ENCODE measurements around the gene MED12L. TPM values are rescaled to one million over a fixed set of nuclear protein-coding genes. Genes with fewer than 3 reads are reported as not detected.
"Not testable (repeated sequence)": the region's sequence is repeated elsewhere in the genome, so short reads cannot be mapped to it uniquely, and the experiment has no call there.

The MED12L gene
- total RNA-seq, 2 experiments from 2014 or later, result 2.9 to 3.4 TPM

DNA sequence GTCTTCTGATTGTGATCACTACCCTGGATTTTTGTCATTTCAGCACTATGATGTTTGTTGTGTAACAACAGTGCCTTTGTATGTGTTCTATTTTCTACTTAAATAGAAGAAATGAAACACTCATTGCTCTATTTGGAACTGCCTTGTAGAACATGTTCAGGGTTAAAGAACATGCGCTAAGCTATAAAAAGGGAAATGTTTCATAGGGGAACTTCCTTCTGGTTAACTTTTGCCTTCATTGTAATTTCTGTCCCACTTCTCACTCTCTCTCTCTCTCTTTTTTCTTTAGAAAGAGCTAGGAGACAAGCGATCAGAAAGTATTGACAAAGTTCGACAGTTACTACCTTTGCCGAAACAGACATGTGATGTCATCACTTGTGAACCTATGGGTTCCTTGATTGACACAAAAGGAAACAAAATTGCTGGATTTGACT is 299.3 kb downstream of the MED12L start, which contains the start of gene P2RY12:
Gene P2RY12, minus strand, starts transcription at position 13 of the 434 bp plus-strand sequence. CDS start 45,908 bp downstream, outside the sequence.
- H3K4me3 Mint-ChIP-seq, result no peak within 1 kb of the TSS
- CTCF ChIA-PET, result no interaction called here

DNA sequence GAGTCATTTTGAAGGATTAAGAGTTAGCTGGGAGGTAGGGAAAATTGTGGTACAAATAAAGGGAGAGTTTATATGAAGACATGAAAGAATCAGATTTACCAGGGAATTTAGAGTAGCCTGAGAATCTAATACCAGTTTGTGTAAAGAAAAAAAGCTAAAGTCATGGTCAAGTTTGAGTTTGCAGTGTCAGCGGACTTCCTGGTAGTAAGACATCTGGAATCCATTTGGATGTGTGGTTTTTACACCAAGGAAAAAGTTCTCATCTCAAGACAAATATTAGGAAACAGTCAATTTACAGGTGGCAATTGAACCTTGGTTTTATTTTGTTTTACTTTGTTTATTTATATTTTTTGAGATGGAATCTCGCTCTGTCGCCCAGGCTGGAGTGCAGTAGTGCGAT is 300.6 kb downstream of the MED12L start:
- CTCF ChIA-PET, result no interaction called here

More for the DNA sequence above, 299.3 kb downstream of the MED12L start, which contains the start of gene P2RY12:
- no peak for DNase-seq
- POLR2A ChIA-PET, result no interaction called here
- intact Hi-C loops (cut with micrococcal nuclease), result no loop called here
- no peak within 1 kb of the TSS for H3K27ac Mint-ChIP-seq
- peaks cover 4% of the 10 kb centered on the region for H3K4me1 Mint-ChIP-seq (ENCODE audit: low read depth)
- H3K27me3 Mint-ChIP-seq, result no peaks in the 10 kb centered on the region
- no peak for ATAC-seq
- H3K9me3 Mint-ChIP-seq, result no peaks in the 10 kb centered on the region
- TF ChIP-seq, protein P1, sequence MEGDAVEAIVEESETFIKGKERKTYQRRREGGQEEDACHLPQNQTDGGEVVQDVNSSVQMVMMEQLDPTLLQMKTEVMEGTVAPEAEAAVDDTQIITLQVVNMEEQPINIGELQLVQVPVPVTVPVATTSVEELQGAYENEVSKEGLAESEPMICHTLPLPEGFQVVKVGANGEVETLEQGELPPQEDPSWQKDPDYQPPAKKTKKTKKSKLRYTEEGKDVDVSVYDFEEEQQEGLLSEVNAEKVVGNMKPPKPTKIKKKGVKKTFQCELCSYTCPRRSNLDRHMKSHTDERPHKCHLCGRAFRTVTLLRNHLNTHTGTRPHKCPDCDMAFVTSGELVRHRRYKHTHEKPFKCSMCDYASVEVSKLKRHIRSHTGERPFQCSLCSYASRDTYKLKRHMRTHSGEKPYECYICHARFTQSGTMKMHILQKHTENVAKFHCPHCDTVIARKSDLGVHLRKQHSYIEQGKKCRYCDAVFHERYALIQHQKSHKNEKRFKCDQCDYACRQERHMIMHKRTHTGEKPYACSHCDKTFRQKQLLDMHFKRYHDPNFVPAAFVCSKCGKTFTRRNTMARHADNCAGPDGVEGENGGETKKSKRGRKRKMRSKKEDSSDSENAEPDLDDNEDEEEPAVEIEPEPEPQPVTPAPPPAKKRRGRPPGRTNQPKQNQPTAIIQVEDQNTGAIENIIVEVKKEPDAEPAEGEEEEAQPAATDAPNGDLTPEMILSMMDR (IDR thresholded peaks at IDR 0.05), result no peak
- H3K36me3 Mint-ChIP-seq (ENCODE audit: low read depth), result no peaks in the 10 kb centered on the region

DNA sequence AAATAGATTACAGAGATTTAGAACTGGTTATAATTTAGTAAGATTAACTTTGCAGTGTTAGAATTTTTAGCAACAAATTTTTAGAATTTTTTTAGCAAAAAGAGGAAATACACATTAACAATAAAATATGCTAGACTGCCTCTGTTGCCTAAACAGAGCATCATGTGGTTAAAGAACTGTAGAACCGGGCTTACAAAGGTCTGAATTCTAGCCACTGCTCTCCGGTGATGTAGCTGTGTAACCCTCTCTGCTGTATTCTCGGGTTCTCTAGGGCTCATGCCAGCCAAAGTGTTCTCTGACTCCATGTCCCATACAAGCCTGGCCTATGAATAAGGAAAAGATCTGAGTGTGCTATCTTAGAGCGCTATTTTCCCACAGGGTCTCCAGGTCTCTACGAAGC is 302.0 kb downstream of the MED12L start:
- Mint-ChIP-seq H3K36me3 (ENCODE audit: low read depth) (no peaks in the 10 kb centered on the region), H3K9me3 (no peaks in the 10 kb centered on the region), H3K27me3 (no peaks in the 10 kb centered on the region), H3K4me1 (ENCODE audit: low read depth) (peaks cover 4% of the 10 kb centered on the region), H3K4me3 (no peak overlapping the region), H3K27ac (no peak overlapping the region)
- TF ChIP-seq, protein P1 (IDR thresholded peaks at IDR 0.05), result no peak
- ATAC-seq (no peak), DNase-seq (no peak)
- ChIA-PET POLR2A (no interaction called here), CTCF (interaction anchor here (1.2 kb wide), 1 partner anchor 214 kb away, joined by 3 read pairs; no protein-coding TSS in a partner anchor)
- intact Hi-C loops (cut with micrococcal nuclease), result no loop called here

More for the DNA sequence above, 300.6 kb downstream of the MED12L start:
- intact Hi-C loops (cut with micrococcal nuclease), result no loop called here
- H3K36me3 Mint-ChIP-seq (ENCODE audit: low read depth), result no peaks in the 10 kb centered on the region
- H3K4me1 Mint-ChIP-seq (ENCODE audit: low read depth), result peaks cover 4% of the 10 kb centered on the region
- H3K27ac Mint-ChIP-seq, result no peak overlapping the region
- TF ChIP-seq, protein P1 (IDR thresholded peaks at IDR 0.05), result no peak
- DNase-seq (no peak), ATAC-seq (no peak)
- POLR2A ChIA-PET, result no interaction called here
- no peaks in the 10 kb centered on the region for H3K27me3 Mint-ChIP-seq
- no peak overlapping the region for H3K4me3 Mint-ChIP-seq
- H3K9me3 Mint-ChIP-seq, result no peaks in the 10 kb centered on the region

DNA sequence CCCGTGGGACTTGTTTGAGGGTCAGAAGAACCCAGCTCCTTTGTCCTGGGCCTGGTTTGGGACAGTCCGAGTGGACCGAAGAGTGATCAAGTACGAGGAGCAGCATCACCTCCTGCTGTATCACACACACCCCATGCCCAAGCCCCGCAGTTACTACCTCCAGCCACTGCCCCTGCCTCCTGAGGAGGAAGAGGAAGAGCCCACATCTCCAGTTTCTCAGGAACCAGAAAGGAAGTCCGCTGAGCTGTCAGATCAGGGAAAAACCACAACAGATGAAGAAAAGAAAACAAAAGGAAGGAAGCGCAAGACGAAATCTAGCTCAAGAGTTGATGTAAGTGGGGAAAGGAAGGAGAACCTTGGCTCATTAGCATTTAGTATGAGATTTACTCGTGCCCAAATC is 302.4 kb downstream of the MED12L start:
- H3K27me3 Mint-ChIP-seq, result no peaks in the 10 kb centered on the region
- no peak overlapping the region for H3K4me3 Mint-ChIP-seq
- peaks cover 4% of the 10 kb centered on the region for H3K4me1 Mint-ChIP-seq (ENCODE audit: low read depth)
- intact Hi-C loops (cut with micrococcal nuclease), result no loop called here
- POLR2A ChIA-PET, result no interaction called here
- DNase-seq (no peak), ATAC-seq (no peak)
- TF ChIP-seq, protein P1 (IDR thresholded peaks at IDR 0.05), result no peak
- no peak overlapping the region for H3K27ac Mint-ChIP-seq
- H3K9me3 Mint-ChIP-seq, result no peaks in the 10 kb centered on the region
- CTCF ChIA-PET, result interaction anchor here (1.2 kb wide), 1 partner anchor 214 kb away, joined by 3 read pairs; no protein-coding TSS in a partner anchor
- no peaks in the 10 kb centered on the region for H3K36me3 Mint-ChIP-seq (ENCODE audit: low read depth)

DNA sequence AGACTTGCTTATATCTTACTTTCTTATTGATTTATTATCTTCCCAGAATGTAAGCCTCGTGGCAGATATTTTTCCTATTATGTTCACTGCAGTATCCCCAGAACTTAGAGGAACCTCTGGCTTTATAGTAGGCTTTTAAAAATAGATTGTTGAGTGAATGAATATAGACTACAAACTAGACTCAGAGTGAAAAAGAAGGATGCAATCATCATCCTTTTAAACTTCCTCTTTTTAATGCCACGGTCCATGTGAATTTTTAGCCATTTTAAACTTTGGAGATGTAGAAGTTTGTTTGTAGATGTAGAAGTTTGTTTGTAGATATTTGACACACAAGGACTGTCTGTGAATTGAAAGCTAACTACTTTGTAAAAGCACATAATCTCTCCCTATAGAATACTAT is 306.3 kb downstream of the MED12L start:
- H3K9me3 Mint-ChIP-seq, result no peaks in the 10 kb centered on the region
- H3K4me1 Mint-ChIP-seq (ENCODE audit: low read depth), result no peaks in the 10 kb centered on the region
- CTCF ChIA-PET, result interaction anchor here (0.6 kb wide), 1 partner anchor 39 kb away, joined by 3 read pairs; no protein-coding TSS in a partner anchor
- no peak overlapping the region for H3K4me3 Mint-ChIP-seq
- no peak for DNase-seq
- H3K36me3 Mint-ChIP-seq (ENCODE audit: low read depth), result no peaks in the 10 kb centered on the region
- no peak for ATAC-seq
- TF ChIP-seq, protein P1 (IDR thresholded peaks at IDR 0.05), result no peak
- H3K27ac Mint-ChIP-seq, result no peak overlapping the region
- intact Hi-C loops (cut with micrococcal nuclease), result no loop called here
- POLR2A ChIA-PET, result interaction anchor here (0.6 kb wide), 1 partner anchor 10 kb away, joined by 3 read pairs; no protein-coding TSS in a partner anchor
- H3K27me3 Mint-ChIP-seq, result no peaks in the 10 kb centered on the region

DNA sequence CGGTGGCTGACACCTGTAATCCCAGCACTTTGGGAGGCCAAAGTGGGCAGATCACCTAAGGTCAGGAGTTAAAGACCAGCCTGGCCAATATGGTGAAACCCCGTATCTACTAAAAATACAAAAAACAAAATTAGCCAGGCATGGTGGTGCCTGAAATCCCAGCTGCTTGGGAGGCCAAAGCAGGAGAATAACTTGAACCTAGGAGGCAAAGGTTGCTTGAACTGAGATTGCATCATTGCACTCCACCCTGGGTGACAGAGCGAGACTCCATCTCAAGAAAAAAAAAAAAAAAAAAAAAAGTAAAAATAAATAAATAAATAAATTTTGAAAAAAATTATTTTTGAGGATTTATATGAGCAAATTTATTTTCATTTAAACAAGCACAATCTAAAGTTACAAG is 306.7 kb downstream of the MED12L start:
- H3K27me3 Mint-ChIP-seq; H3K4me3 Mint-ChIP-seq; H3K4me1 Mint-ChIP-seq (ENCODE audit: low read depth); H3K27ac Mint-ChIP-seq; DNase-seq; H3K9me3 Mint-ChIP-seq; intact Hi-C loops (cut with micrococcal nuclease); ATAC-seq; H3K36me3 Mint-ChIP-seq (ENCODE audit: low read depth): not testable (repeated sequence)
- ChIA-PET POLR2A (interaction anchor here (0.6 kb wide), 1 partner anchor 10 kb away, joined by 3 read pairs; no protein-coding TSS in a partner anchor), CTCF (interaction anchor here (0.6 kb wide), 1 partner anchor 38 kb away, joined by 3 read pairs; no protein-coding TSS in a partner anchor)
